Measurements from ENCODE around the gene INA. TPM values are rescaled to one million over a fixed set of nuclear protein-coding genes. Genes with fewer than 3 reads are reported as not detected.

Gene INA
- total and polyA plus RNA-seq, 7 experiments from 2014 or later = 0.31 TPM; not detected in 6

- Mint-ChIP-seq H3K27me3 (peaks cover 0 to 15% (median 0%) of the 10 kb centered on the region in 5 donors), H3K36me3 (no peaks in the 10 kb centered on the region), H3K27ac (no peak overlapping the region), H3K9me3 (no peaks in the 10 kb centered on the region), H3K4me3 (no peak overlapping the region), H3K4me1 (peaks cover 0 to 1% (median 0%) of the 10 kb centered on the region in 7 donors)
- H3K4me3 ChIP-seq (ENCODE audit: low read length) = no peak overlapping the region
- H3K27ac ChIP-seq (ENCODE audit: low read depth, low read length) = no peak overlapping the region
- H3K4me1 ChIP-seq (ENCODE audit: control insufficient read depth in 2 of 2, insufficient read depth in 2 of 2, low read length in 2 of 2) = no peaks in the 10 kb centered on the region
- H3K9me3 ChIP-seq (ENCODE audit: control insufficient read depth in 2 of 3, low read length in 3 of 3) = no peaks in the 10 kb centered on the region
- DNase-seq (no peak), ATAC-seq (no peak)
- no peaks in the 10 kb centered on the region for H3K36me3 ChIP-seq (ENCODE audit: control insufficient read depth in 2 of 3, insufficient read depth in 3 of 3, low read length in 3 of 3)
- H3K27me3 ChIP-seq (ENCODE audit: control insufficient read depth in 2 of 2, insufficient read depth in 2 of 2, low read length in 2 of 2) = no peaks in the 10 kb centered on the region
- POLR2A ChIA-PET = no interaction called here
- intact Hi-C loops (cut with micrococcal nuclease) = no loop called here
- CTCF ChIA-PET = no interaction called here
Measured at GRCh38 chr10:103295374-103296015, 18.6 kb downstream of the INA start.

- no peaks in the 10 kb centered on the region for H3K9me3 ChIP-seq (ENCODE audit: control insufficient read depth in 2 of 3, low read length in 3 of 3)
- DNase-seq (no peak), ATAC-seq (no peak)
- H3K9me3 Mint-ChIP-seq = no peaks in the 10 kb centered on the region
- no peaks in the 10 kb centered on the region for H3K4me1 ChIP-seq (ENCODE audit: control insufficient read depth in 2 of 2, insufficient read depth in 2 of 2, low read length in 2 of 2)
- no peaks in the 10 kb centered on the region for H3K4me1 Mint-ChIP-seq
- H3K27me3 Mint-ChIP-seq = no peaks in the 10 kb centered on the region
- H3K36me3 Mint-ChIP-seq = peaks cover 0 to 40% (median 16%) of the 10 kb centered on the region in 5 donors
- no peaks in the 10 kb centered on the region for H3K27me3 ChIP-seq (ENCODE audit: control insufficient read depth in 2 of 2, insufficient read depth in 2 of 2, low read length in 2 of 2)
- POLR2A ChIA-PET = no interaction called here
- no peak overlapping the region for H3K27ac Mint-ChIP-seq
- peaks cover 0 to 29% (median 5%) of the 10 kb centered on the region in 3 experiments for H3K36me3 ChIP-seq (ENCODE audit: control insufficient read depth in 2 of 3, insufficient read depth in 3 of 3, low read length in 3 of 3)
- H3K4me3 Mint-ChIP-seq = no peak overlapping the region
- intact Hi-C loops (cut with micrococcal nuclease) = no loop called here
- CTCF ChIA-PET = no interaction called here
- H3K27ac ChIP-seq (ENCODE audit: low read depth, low read length) = no peak overlapping the region
- H3K4me3 ChIP-seq (ENCODE audit: low read length) = no peak overlapping the region
Measured at GRCh38 chr10:103307594-103307993, 30.7 kb downstream of the INA start.

- no peak overlapping the region for H3K4me3 ChIP-seq (ENCODE audit: low read length)
Measured at GRCh38 chr10:103310197-103310596, 33.3 kb downstream of the INA start.

GRCh38 chr10:103316087-103316486 lies 39.1 kb downstream of the INA start:
- Histone ChIP-seq H3K27ac (ENCODE audit: low read depth, low read length) (no peak overlapping the region), H3K4me1 (ENCODE audit: control insufficient read depth in 2 of 2, insufficient read depth in 2 of 2, low read length in 2 of 2) (no peaks in the 10 kb centered on the region), H3K27me3 (ENCODE audit: control insufficient read depth in 2 of 2, insufficient read depth in 2 of 2, low read length in 2 of 2) (no peaks in the 10 kb centered on the region), H3K9me3 (ENCODE audit: control insufficient read depth in 2 of 3, low read length in 3 of 3) (no peaks in the 10 kb centered on the region), H3K4me3 (ENCODE audit: low read length) (no peak overlapping the region), H3K36me3 (ENCODE audit: control insufficient read depth in 2 of 3, insufficient read depth in 3 of 3, low read length in 3 of 3) (peaks cover 0 to 31% (median 4%) of the 10 kb centered on the region in 3 experiments)
- ATAC-seq (no peak), DNase-seq (no peak)
- Mint-ChIP-seq H3K4me1 (no peaks in the 10 kb centered on the region), H3K27me3 (no peaks in the 10 kb centered on the region), H3K27ac (peak overlapping the region in 1 of 9 donors; percentile 3), H3K4me3 (no peak overlapping the region), H3K36me3 (peaks cover 0 to 41% (median 21%) of the 10 kb centered on the region in 5 donors), H3K9me3 (no peaks in the 10 kb centered on the region)
- intact Hi-C loops (cut with micrococcal nuclease) = no loop called here
- CTCF ChIA-PET = no interaction called here
- POLR2A ChIA-PET = no interaction called here

More at GRCh38 chr10:103310197-103310596, 33.3 kb downstream of the INA start:
- Mint-ChIP-seq H3K27ac (peak overlapping the region in 1 of 9 donors; percentile 56), H3K4me3 (no peak overlapping the region), H3K36me3 (peaks cover 0 to 41% (median 15%) of the 10 kb centered on the region in 5 donors), H3K9me3 (no peaks in the 10 kb centered on the region), H3K27me3 (no peaks in the 10 kb centered on the region), H3K4me1 (no peaks in the 10 kb centered on the region)
- Histone ChIP-seq H3K36me3 (ENCODE audit: control insufficient read depth in 2 of 3, insufficient read depth in 3 of 3, low read length in 3 of 3) (peaks cover 0 to 37% (median 5%) of the 10 kb centered on the region in 3 experiments), H3K27me3 (ENCODE audit: control insufficient read depth in 2 of 2, insufficient read depth in 2 of 2, low read length in 2 of 2) (no peaks in the 10 kb centered on the region), H3K9me3 (ENCODE audit: control insufficient read depth in 2 of 3, low read length in 3 of 3) (no peaks in the 10 kb centered on the region), H3K27ac (ENCODE audit: low read depth, low read length) (no peak overlapping the region), H3K4me1 (ENCODE audit: control insufficient read depth in 2 of 2, insufficient read depth in 2 of 2, low read length in 2 of 2) (no peaks in the 10 kb centered on the region)
- ChIA-PET POLR2A (no interaction called here), CTCF (no interaction called here)
- intact Hi-C loops (cut with micrococcal nuclease) = no loop called here
- ATAC-seq = no peak
- DNase-seq = no peak

DNA sequence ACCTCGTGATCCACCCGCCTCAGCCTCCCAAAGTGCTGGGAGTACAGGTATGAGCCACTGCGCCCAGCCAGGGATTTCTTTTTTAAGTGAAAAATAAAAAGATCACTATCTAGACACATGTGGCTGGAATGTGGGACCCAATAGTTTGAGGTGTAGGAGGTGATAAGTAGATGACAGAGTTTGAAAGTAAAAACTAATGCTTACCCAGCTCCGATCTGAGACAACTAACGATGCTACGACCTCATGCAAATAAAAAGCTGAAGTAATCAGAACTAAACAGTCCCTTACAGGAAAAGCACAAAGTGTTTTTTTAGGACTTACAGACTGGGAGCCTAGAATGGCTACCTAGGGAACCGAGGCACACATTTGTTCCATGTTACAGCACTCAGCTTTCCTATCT lies 51.0 kb downstream of the INA start:
- intact Hi-C loops (cut with micrococcal nuclease) = no loop called here
- no peak overlapping the region for H3K4me3 Mint-ChIP-seq
- ATAC-seq (no peak), DNase-seq (no peak)
- H3K27me3 Mint-ChIP-seq = no peaks in the 10 kb centered on the region
- ChIA-PET CTCF (no interaction called here), POLR2A (interaction anchor here (0.7 kb wide), 1 partner anchor 48 kb away, joined by 3 read pairs; no protein-coding TSS in a partner anchor)
- no peak overlapping the region for H3K27ac Mint-ChIP-seq
- H3K27me3 ChIP-seq (ENCODE audit: control insufficient read depth in 2 of 2, insufficient read depth in 2 of 2, low read length in 2 of 2) = no peaks in the 10 kb centered on the region
- no peaks in the 10 kb centered on the region for H3K4me1 Mint-ChIP-seq
- no peak overlapping the region for H3K4me3 ChIP-seq (ENCODE audit: low read length)
- H3K36me3 ChIP-seq (ENCODE audit: control insufficient read depth in 2 of 3, insufficient read depth in 3 of 3, low read length in 3 of 3) = peaks cover 0 to 24% (median 4%) of the 10 kb centered on the region in 3 experiments
- no peaks in the 10 kb centered on the region for H3K9me3 ChIP-seq (ENCODE audit: control insufficient read depth in 2 of 3, low read length in 3 of 3)
- no peaks in the 10 kb centered on the region for H3K4me1 ChIP-seq (ENCODE audit: control insufficient read depth in 2 of 2, insufficient read depth in 2 of 2, low read length in 2 of 2)
- no peaks in the 10 kb centered on the region for H3K9me3 Mint-ChIP-seq
- no peak overlapping the region for H3K27ac ChIP-seq (ENCODE audit: low read depth, low read length)
- peaks cover 0 to 19% (median 4%) of the 10 kb centered on the region in 5 donors for H3K36me3 Mint-ChIP-seq

GRCh38 chr10:103333934-103334520 lies 57.1 kb downstream of the INA start:
- Histone ChIP-seq H3K4me1 (ENCODE audit: control insufficient read depth in 2 of 2, insufficient read depth in 2 of 2, low read length in 2 of 2) (no peaks in the 10 kb centered on the region), H3K36me3 (ENCODE audit: control insufficient read depth in 2 of 3, insufficient read depth in 3 of 3, low read length in 3 of 3) (peaks cover 0 to 15% (median 3%) of the 10 kb centered on the region in 3 experiments), H3K27me3 (ENCODE audit: control insufficient read depth in 2 of 2, insufficient read depth in 2 of 2, low read length in 2 of 2) (no peaks in the 10 kb centered on the region), H3K27ac (ENCODE audit: low read depth, low read length) (no peak overlapping the region), H3K9me3 (ENCODE audit: control insufficient read depth in 2 of 3, low read length in 3 of 3) (no peaks in the 10 kb centered on the region), H3K4me3 (ENCODE audit: low read length) (no peak overlapping the region)
- Mint-ChIP-seq H3K4me1 (no peaks in the 10 kb centered on the region), H3K27ac (no peak overlapping the region), H3K27me3 (no peaks in the 10 kb centered on the region), H3K9me3 (no peaks in the 10 kb centered on the region), H3K4me3 (no peak overlapping the region), H3K36me3 (peaks cover 0 to 20% (median 4%) of the 10 kb centered on the region in 5 donors)
- ATAC-seq = no peak
- ChIA-PET POLR2A (interaction anchor here (0.6 kb wide), 1 partner anchor 17 kb away, joined by 3 read pairs; no protein-coding TSS in a partner anchor), CTCF (interaction anchor here (0.6 to 1.3 kb wide), 3 partner anchors 17 to 1588 kb away, joined by 3 to 7 read pairs (median 4); no protein-coding TSS in a partner anchor)
- DNase-seq = peak in 5 of 9 donors; percentile 4 to 35 (median 18)
- intact Hi-C loops (cut with micrococcal nuclease) = loop anchor here (1.0 to 5.0 kb wide), 4 partner anchors 153 to 499 kb away; partner anchors contain the start of gene CNNM2 (in 1 of the 2)
